ENCODE results near the gene KIRREL3. TPM values are rescaled to one million over a fixed set of nuclear protein-coding genes. Genes with fewer than 3 reads are reported as not detected.

The KIRREL3 gene
- total RNA-seq, 1 experiment from 2014 or later = 0.28 TPM

DNA sequence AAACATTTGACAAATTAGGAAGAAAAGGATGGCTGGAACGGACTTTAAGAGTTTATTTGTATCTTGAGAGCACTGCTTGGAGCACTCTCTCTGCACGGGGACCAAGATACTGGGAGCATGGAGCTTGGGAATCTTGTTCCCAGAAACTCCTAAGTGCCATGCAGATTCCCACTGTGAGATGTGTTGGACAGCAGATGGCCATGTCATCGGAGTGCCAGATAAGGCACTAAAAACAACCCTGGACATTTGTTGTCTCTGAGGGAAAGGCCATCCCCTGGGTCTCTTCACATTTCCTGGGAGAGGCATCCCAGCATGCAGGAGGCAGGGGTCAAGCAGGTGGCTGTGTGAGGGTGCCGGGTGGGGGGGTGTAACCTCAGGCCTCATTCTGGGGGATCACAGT lies 2.9 kb downstream of the KIRREL3 start:
- DNase-seq (ENCODE audit: low spot score) = no peak

- no peak for DNase-seq (ENCODE audit: low spot score)
Observed at GRCh38 chr11:126997196-126997595, 3.4 kb downstream of the KIRREL3 start.

GRCh38 chr11:126996036-126996804 lies 4.3 kb downstream of the KIRREL3 start:
- DNase-seq (ENCODE audit: low spot score) = no peak

DNA sequence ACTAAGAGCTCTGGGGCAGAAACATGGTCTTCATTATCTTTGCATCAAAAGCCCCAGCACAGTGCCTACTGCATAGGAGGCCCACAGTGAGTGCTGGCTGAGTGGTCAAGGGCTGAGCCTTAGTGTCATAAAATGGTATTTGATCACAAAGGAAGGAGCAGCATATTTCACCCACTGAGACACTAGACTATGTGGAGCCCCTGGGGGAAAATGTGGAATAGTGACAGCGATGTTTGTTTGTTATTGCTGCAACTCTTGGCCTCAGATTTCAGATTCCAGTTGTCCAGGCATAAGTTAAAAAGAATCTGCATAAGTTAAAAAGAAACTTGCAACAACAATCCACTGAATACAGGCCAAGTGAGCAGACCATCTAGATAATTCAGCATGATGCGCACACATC lies 7.0 kb downstream of the KIRREL3 start:
- DNase-seq (ENCODE audit: low spot score) = no peak

GRCh38 chr11:126992804-126993111 lies 7.8 kb downstream of the KIRREL3 start:
- no peak for DNase-seq (ENCODE audit: low spot score)

DNA sequence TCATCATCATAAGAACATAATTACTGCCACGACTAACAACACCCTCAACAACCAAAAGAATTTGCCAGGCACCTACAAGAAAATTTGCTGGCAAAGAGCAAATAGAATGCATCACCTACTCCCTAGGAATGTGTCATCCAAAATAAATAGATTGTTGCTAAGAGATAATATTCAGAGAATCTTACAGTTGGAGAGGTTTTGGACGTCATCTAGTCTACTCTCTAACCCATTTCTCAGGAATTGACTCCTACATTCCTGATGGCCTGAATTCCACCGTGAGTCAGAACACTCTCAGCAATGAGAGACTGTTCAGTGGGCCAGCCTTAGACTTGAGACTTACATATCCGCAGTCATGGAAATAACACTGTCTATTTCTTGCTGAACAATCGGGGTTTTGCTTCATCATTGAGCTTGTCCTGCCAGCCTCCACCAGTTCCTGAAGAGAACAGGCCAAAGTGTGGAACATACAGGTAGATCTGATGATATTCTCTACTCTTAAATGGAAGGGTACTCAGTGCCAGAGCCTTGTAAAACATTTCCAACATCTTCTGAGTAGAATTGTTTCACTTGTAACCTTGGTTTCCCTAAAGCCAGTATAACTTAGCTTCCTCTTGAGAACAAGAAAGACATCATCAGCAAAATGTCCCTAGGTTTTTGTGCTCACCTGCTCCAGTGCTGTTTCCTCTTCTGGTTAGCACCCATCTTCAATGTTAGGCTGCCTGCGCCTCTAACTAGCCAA lies 8.3 kb downstream of the KIRREL3 start:
- DNase-seq (ENCODE audit: low spot score) = no peak

DNA sequence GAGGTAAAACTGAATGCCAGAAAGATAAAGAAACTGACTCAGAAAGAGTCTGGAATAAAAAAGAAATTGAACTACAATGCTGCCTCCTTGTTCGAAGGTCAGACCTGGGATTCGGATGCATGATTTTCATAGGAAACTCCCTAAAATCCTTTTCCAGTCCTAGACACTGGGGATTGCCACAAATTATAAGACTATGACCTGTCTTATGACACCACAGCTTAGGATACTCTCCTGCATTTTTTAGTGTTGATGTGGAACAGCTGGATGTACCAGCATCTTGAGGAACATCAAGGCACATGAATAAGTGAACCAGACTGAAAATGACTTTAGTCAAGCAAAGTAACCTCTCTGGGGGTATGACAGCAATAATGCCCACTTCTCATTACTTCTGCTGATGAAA lies 9.0 kb downstream of the KIRREL3 start:
- no peak for DNase-seq (ENCODE audit: low spot score)

DNA sequence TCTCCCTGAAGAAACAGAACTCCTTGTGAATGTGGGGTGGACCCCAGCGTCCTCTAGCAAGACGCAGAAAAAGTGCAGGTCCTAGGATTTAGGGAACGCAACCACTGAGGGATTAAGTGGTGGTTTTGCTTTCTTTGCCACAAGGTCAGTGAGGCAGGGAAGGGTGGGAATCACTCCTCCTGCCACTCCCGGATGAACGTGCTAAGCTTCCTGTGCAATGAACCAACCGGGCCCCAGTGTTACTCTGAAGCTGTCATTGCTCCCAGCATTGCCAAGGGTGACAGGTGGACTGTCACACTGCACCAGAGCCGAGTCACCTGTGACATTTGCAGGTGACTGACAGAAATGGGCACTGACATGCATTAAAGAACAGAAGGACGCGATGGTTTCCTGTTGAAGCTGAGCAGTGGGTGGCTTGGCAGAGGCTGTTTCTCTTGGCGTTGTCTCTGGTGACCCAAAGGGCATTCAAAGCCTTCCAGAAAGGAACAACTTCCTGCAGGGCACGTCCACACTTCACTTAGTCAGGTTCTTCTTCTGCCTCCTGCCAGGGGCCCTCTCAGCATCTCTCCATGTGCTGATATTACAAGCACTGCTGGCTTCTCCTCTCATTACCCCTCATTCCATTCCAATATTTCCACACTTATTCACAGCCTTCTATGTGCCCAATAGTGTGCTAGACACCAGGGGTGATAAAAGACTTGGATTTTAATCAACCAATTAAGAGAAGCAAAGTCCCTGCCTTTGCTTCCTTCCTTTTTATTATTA lies 9.7 kb downstream of the KIRREL3 start:
- no peak for DNase-seq (ENCODE audit: low spot score)

GRCh38 chr11:126989942-126990715 lies 10.4 kb downstream of the KIRREL3 start:
- DNase-seq (ENCODE audit: low spot score) = peak; percentile 84

- no peak for DNase-seq (ENCODE audit: low spot score)
Observed at GRCh38 chr11:126988655-126989054, 11.9 kb downstream of the KIRREL3 start.

- no peak for DNase-seq (ENCODE audit: low spot score)
Observed at GRCh38 chr11:126981635-126982034, 18.9 kb downstream of the KIRREL3 start.

DNA sequence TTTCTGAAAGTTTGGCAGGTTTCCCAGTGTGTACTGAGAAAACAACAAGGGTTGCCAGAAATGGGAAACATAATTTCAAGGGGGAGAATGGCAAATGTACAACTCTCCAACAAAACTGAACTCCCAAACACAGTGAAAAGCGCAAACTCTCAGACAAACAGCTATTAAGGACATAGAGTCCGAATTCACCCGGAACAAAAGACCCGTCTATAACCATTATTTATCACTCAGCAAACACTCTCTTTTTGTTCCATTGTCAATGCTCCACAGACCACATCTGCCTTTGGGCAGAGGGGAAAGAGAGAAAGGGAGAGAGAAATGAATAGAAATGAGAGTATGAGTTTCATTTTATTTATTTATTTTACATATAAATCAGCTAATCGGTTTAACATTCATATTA lies 21.7 kb downstream of the KIRREL3 start:
- no peak for DNase-seq (ENCODE audit: low spot score)

DNA sequence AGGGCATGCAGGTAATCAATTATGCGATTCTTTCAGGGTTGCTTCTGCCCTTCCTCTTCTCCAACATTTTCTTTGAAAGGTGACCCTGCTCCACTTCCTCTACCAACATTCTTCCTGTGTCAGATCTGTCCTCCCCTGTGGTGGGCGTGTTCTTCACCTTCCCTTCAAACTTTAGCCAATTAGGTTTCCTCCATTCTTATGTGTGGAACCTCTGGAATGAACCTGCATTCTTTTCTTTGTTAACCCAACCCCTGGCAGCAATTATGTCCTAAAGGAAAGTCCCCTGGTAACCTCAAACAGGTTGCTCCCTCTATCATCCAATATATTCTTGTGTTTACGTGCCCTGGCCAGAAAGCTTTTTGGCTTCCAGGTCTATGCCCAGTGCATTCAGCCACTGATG lies 22.4 kb downstream of the KIRREL3 start:
- no peak for DNase-seq (ENCODE audit: low spot score)

DNA sequence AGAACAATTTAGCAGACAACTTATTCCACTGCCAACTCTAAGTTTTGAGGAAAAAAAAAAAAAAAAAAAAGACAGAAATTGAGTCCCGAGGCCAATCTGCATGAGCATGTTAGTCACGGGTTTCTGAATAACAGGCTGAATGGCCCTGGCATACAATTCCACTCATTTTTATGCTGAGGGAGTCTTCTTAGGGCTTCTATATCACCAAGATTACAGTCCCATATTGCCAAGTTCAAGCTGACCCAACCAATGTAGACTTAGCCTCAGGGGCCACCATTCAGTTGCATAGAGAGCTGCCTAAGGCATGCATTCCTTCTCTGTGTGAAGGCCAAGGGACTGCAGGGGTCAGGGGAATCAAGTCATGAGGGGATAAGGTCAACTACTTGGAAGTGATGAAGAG lies 27.5 kb downstream of the KIRREL3 start:
- no peak for DNase-seq (ENCODE audit: low spot score)

DNA sequence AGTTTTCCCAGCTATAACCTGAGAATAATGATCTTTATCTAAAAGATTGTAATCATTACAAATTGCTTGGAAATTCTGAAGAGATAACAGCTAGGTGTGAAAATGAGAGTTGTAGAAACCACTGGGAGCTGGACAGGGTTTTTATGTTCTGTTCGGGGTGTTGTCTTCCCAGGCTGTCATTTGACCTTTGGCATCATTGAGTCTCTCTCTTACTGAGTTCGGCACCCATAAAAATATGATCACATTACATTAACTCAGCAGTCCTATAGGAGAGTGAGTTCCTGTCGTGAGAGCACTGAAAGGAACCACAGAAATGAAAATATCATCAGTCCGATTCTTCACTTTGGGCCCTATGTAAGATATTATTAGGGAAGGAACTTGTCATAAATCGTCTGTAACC lies 29.3 kb downstream of the KIRREL3 start:
- DNase-seq (ENCODE audit: low spot score) = no peak

DNA sequence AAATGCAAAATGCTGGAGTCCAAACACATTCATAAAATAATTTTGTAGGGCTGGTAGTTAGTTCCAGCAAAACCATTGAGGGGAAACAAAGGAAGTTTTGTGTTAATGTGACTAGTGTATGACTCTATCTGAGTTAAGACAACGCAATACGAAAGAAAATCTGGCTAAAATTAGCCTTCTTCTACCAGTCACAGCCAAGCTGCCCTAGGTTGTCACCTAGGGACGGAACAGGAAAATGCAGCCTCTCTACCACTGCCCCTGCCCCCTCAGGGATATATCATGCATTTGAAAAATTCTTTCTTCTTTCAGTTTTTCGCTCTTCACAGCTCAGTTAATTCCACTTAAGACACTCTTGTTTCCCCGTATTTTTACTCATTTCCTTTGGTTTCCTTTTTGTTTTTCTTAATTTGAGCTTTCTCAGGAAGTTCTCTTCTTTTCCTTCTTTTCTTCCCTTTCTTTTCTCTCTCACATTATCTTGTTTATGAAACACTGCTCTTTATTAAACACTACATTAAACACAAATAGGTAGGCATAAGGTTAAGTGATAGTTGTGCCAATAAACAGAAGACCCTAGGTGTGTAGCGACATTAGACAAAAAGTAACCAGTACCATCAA lies 30.6 kb downstream of the KIRREL3 start:
- DNase-seq (ENCODE audit: low spot score) = peak; percentile 66

GRCh38 chr11:126968915-126969314 lies 31.7 kb downstream of the KIRREL3 start:
- DNase-seq (ENCODE audit: low spot score) = no peak

DNA sequence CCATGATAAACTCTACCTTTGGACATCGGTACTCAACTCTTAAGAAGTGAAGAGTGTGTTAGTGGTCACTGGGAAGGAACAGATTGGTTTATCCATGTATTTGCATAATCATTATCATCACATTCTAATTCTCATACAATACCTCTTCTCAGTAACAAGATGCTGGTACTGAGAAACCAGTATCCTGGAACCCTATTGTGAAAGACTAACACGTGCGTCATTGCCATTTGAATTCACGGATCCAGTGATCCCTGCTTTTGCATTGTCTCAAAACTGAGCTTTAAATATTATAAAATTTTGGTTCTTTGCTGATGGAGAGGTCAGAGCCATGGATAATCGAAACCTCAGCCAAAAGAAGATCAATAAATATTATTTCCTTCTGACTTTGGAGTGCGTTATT lies 35.2 kb downstream of the KIRREL3 start:
- DNase-seq (ENCODE audit: low spot score) = no peak

GRCh38 chr11:126963603-126964363 lies 36.8 kb downstream of the KIRREL3 start:
- DNase-seq (ENCODE audit: low spot score) = peak; percentile 89

DNA sequence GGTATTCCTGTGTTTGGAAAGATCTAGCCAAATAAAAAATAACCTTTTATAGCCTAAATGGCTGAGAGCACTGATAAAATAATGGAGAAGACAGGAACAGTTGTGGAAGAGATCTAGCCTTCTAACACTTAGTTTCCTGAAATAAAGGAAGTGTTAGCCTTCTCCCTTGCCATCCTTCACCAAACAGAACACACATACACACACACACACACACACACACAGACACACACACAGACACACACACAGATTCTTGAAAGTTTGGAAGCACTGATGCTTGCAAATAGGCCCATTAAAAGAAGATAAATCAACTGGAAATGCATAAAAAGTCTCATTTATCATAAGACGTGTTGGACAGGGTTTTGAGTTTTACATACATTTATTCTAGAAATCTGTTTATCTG lies 37.5 kb downstream of the KIRREL3 start:
- no peak for DNase-seq (ENCODE audit: low spot score)

GRCh38 chr11:126959700-126960099 lies 40.9 kb downstream of the KIRREL3 start:
- DNase-seq (ENCODE audit: low spot score) = no peak
